ENCODE measurements around the gene KLF6.

The KLF6 gene

DNA sequence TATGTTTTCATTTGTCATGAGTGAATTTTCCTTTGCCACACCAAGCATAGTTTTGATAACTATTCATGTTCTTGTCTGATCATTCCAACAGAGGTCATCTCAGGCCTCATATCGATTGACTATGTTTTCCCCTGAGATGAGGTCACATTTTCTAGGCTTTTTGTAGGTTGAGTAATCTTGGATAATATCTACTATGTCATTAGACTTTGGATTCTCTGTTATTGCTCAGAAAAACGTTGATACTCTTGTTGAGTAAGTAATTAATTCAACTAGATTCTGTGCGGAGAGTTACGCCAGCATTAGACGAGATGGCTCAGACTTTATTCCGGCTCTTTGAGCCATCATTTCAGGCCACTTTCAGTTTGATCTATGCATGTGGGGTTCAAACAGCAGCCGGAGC lies 57.7 kb downstream of the KLF6 start:
- H3F3A ChIP-seq (ENCODE audit: control insufficient read depth, insufficient read depth) = no peaks in the 10 kb centered on the region
- H3K4me3 ChIP-seq (ENCODE audit: low read length) = no peak overlapping the region
- no peaks in the 10 kb centered on the region for H3K4me1 ChIP-seq (ENCODE audit: control insufficient read depth, low read length)
- H3K4me2 ChIP-seq (ENCODE audit: low read length) = no peak overlapping the region
- no peaks in the 10 kb centered on the region for H3K27me3 ChIP-seq (ENCODE audit: control insufficient read depth, low read length)
- no peaks in the 10 kb centered on the region for H3K9me2 ChIP-seq (replicated peaks; ENCODE audit: control insufficient read depth, low read length)
- no peaks in the 10 kb centered on the region for H3K79me2 ChIP-seq (ENCODE audit: control insufficient read depth, low read length)
- H4K20me1 ChIP-seq (ENCODE audit: control insufficient read depth, insufficient read depth, low read depth, low read length) = no peaks in the 10 kb centered on the region
- TF ChIP-seq EZH2phosphoT487 (IDR thresholded peaks at IDR 0.05; ENCODE audit: borderline replicate concordance, low read length) = no peak
- no peak for TF ChIP-seq CTCF (IDR thresholded peaks at IDR 0.05; ENCODE audit: low read depth, low read length, poor library complexity, severe bottlenecking)
- H3K36me3 ChIP-seq (ENCODE audit: control insufficient read depth, low read length) = no peaks in the 10 kb centered on the region
- peaks cover 4% of the 10 kb centered on the region; the same call in 1 of the 2 replicates for H3K9me3 ChIP-seq (ENCODE audit: control insufficient read depth, insufficient read depth, low read length)
- H3K27ac ChIP-seq (ENCODE audit: low read depth, low read length) = no peak overlapping the region

Data from DOHH2 (cell line).